ENCODE results near the gene PPP2R5C.

The PPP2R5C gene

DNA sequence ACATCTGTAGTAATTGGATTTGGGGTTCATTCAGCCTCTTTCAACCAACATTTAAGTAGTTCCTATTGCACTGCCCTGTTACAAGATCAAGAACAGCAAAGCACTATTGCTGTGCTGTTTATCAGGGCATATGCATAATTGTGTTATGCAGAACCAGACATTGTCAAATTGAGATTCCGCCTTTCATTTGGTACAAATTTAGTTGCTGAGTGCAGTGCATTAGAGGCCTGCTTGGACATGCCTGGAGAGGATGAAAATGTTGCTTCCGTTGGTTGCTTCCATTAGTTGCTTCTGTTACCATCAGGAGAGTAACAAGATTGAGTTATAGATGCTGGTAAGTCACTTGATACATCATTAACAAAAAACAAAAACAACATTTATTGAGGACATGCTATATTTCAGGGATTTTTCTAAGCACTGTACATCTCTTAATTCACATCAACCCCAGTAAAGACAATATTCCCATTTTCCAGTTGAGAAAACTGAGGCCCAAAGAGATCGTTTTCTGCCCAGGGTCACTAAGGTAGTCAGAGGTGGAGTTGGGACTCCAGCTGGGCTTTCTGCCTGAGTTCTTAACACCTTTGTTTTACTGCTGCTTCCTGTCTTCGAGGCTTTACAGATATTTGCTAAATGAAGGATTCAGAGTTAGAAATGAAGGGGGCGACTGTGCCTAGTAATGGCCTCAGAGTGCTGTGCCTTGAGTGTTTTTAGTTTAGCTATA lies 79.3 kb downstream of the PPP2R5C start:
- no peak for DNase-seq (ENCODE audit: low spot score)

- no peak for DNase-seq (ENCODE audit: low spot score)
Observed at GRCh38 chr14:101843038-101843437, 81.5 kb downstream of the PPP2R5C start.

DNA sequence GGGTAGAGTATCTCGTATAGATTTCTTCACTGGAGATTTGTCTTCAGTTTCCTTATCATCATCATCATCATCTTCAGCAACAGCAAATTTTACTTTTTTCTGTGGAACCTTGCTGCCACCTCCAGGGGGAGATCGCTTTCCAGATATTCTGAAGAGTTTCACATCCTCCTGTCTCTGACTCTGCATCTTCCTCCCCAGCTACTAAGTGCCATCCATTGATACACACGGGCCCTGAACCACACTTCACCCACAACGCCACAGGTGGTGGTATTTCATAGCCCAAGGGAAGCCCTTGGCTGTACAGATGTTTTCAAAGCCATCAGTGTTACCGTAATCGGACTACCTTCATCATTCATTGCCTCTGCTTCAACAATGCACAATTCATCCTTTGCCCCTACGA lies 82.2 kb downstream of the PPP2R5C start:
- DNase-seq (ENCODE audit: low spot score), result peak; percentile 75

- no peak for DNase-seq (ENCODE audit: low spot score)
Observed at GRCh38 chr14:101844219-101844618, 82.7 kb downstream of the PPP2R5C start.

DNA sequence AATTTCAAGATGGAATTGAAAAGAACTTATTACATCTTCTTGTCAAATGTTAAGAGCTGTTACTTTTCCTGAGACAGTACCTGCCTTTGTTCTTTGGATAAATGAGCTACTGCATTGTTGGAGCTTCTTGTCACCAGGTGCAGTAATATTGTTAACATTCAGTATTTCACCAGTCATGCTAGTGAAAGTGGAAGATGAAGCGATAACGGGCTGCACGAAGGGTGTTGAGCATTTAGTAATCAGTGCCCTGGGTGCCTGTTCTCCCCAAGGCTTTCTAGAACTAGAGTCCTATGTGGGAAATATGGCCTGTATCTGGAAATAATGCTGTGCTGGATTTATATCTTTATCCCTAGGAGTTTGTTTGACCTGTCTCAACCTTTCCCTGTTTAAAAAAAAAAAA lies 83.2 kb downstream of the PPP2R5C start:
- DNase-seq (ENCODE audit: low spot score), result no peak

- DNase-seq (ENCODE audit: low spot score), result no peak
Observed at GRCh38 chr14:101845496-101845895, 84.0 kb downstream of the PPP2R5C start.

DNA sequence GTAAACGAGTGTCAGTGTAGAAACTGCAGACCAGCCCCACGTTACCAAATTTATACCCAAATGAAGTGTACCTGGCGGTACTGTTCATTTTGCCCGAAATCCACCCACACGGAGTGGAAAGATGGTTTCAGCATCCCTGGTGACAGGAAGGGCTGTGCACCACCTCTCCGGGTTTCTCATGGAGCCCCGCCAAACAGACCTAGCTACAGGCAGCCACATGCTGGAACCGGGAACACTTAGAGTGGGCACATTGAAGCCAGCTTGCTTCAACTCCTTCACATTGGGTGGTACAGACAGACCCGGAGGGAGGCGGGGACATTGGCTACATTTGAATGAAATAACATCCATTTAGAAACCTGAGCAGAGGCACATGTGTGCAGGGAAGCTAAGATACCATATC lies 84.4 kb downstream of the PPP2R5C start:
- DNase-seq (ENCODE audit: low spot score), result no peak

- DNase-seq (ENCODE audit: low spot score), result no peak
Observed at GRCh38 chr14:101849125-101849524, 87.6 kb downstream of the PPP2R5C start.

DNA sequence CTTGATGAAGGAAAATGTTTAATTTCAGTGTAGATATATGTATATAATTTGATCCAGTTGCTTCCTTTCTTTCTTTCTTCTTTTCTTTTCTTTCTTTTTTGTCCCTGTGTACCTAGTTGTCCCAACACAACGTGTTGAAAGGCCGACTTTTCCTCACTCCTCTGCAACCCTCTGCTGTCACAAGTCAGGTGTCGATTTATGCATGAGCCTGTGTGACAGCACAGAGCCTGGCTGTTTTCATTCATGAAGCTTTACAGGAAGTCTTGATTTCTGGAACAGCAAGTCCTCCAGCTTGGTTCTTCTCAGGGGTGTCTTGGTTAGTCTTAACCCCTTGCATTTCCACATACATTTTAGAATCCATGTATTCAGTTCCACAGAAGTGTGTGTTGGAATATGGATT lies 88.1 kb downstream of the PPP2R5C start:
- no peak for DNase-seq (ENCODE audit: low spot score)

GRCh38 chr14:101851183-101851582 lies 89.7 kb downstream of the PPP2R5C start:
- no peak for DNase-seq (ENCODE audit: low spot score)

DNA sequence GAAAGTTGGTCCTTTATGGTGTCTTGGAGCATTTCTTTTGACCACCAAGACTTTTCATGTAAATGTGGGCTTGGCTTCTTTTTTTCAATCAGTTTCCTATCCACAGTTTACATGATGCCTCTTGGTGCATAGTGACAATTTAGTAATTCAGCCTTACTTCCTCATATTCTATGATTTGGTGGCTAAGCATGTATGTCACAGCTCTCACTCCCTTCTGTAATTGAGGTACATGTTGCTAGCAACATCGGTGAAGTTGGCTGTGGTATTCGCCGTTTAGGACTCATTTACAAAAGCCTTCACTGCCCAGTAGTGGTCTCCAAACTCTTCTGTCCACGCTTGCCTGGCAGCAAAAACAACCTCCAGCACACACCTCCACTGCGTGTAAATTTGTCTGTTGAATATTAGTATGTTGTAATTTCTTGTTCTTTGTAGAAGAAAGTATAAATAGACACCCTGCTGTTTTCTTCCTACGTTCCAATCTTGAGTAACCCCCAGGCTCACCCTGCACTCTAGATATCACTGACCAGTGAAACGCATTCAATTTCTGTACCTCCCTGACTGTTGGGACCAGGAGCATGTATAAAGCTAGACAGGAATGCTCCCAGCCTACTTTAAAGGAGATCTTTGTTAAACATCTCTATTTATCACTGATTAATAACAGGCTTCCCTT lies 90.4 kb downstream of the PPP2R5C start:
- no peak for DNase-seq (ENCODE audit: low spot score)

DNA sequence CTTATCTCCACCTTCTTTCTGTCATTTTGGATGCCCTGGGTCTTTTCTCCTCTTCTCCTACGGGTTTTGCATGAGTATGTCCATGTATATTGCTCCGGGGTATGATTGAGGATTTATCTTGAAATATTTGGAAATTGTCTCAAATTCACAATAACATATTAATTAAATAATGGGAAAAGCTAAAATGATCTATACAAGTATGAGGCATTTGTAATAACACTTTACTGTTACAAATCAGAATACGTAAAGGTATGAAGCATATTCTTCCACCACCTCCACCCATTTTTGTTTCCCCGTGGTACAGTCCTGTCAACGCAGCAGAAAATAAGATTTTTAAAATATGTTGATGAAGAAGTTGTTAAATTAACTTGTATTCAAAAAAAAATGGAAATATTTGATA lies 91.3 kb downstream of the PPP2R5C start:
- DNase-seq (ENCODE audit: low spot score), result no peak

DNA sequence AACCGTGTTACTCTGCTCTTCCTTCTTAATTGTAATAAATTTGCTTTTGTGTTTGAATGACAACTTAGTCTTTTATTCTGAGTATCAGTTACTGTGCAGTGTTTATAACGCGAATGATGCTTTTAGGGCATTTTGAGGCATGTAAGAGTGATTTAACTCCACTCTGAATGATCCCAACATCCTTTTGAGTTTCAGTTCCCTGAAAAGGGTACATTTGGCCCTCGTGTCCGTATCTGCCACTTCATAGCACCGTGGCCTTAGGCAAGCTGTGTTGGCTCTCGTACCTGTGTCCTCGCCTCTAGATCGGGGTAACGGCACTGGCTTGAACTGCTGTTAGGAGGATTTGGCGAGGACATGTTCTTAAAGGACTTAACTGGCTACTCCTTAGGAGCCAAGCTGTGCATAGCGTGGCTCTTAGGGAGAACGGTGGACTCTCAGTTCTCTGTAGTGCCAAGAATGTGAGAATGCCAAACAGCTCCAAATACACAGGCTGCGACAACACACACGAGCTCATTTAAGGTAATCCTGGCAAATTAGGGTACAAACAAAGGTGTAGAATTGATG lies 92.0 kb downstream of the PPP2R5C start:
- no peak for DNase-seq (ENCODE audit: low spot score)

- peak; percentile 33 for DNase-seq (ENCODE audit: low spot score)
Observed at GRCh38 chr14:101854366-101854765, 92.9 kb downstream of the PPP2R5C start.

GRCh38 chr14:101855958-101856357 lies 94.4 kb downstream of the PPP2R5C start:
- no peak for DNase-seq (ENCODE audit: low spot score)

- no peak for DNase-seq (ENCODE audit: low spot score)
Observed at GRCh38 chr14:101856536-101856935, 95.0 kb downstream of the PPP2R5C start.

- DNase-seq (ENCODE audit: low spot score), result no peak
Observed at GRCh38 chr14:101857226-101857625, 95.7 kb downstream of the PPP2R5C start.

- DNase-seq (ENCODE audit: low spot score), result no peak
Observed at GRCh38 chr14:101858791-101859537, 97.5 kb downstream of the PPP2R5C start.

GRCh38 chr14:101859538-101859902 lies 98.0 kb downstream of the PPP2R5C start:
- DNase-seq (ENCODE audit: low spot score), result no peak

GRCh38 chr14:101859958-101860357 lies 98.4 kb downstream of the PPP2R5C start:
- DNase-seq (ENCODE audit: low spot score), result no peak

GRCh38 chr14:101861464-101861863 lies 100.0 kb downstream of the PPP2R5C start:
- no peak for DNase-seq (ENCODE audit: low spot score)

DNA sequence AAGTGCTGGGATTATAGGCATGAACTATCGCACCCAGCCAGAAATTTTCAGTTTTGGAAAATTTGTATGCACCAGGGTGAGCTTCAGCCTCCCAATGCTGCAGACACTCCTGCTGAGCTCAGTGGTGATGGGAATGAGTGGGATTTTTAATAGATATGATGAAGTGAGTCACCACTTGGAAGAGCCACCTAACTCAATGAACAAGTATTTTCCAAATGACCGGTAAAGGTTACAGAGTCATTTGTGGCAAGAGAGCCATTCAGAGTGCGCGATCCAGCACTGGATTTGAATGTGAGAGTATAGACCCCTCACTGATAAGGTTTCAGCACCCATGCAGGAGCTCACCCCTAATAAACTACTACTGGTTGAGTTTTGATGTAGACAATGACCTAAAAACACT lies 100.7 kb downstream of the PPP2R5C start:
- no peak for DNase-seq (ENCODE audit: low spot score)

GRCh38 chr14:101862711-101863110 lies 101.2 kb downstream of the PPP2R5C start:
- no peak for DNase-seq (ENCODE audit: low spot score)

Measured in CD4-positive, alpha-beta T cell treated with Interleukin-2 at 100 ng/mL for 4 hours (primary cell).